GM21526 (cell line): ENCODE data around the gene GLRA3.

Experiments used
- ATAC-seq: cut with Tn5 transposase; IDR thresholded peaks from one replicate; pipeline ENCODE4 v1.9.1; 2021; ENCODE audit warnings: moderate library complexity; ENCODE audit not compliant: unreplicated experiment, low FRiP score

Gene GLRA3

DNA sequence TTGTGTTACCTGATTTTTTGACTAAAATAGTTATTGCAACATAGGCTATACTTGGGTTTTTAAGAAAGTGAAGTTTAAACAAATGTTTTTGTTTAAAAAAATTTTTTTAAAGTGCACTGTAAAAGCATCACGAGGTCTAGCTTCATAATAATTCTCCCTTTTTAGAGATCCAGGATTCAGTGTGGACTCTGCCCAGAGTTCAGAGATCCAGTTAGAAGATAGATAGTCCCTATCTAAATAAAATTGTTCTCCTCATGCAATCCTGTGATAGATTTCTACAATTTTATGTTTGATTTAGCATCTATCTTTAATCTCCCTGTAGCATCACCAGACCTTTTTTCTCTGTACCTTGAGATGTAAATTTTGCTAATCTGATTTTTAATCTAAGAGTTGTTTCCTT is 221.3 kb downstream of the GLRA3 start:
- no peak for ATAC-seq

DNA sequence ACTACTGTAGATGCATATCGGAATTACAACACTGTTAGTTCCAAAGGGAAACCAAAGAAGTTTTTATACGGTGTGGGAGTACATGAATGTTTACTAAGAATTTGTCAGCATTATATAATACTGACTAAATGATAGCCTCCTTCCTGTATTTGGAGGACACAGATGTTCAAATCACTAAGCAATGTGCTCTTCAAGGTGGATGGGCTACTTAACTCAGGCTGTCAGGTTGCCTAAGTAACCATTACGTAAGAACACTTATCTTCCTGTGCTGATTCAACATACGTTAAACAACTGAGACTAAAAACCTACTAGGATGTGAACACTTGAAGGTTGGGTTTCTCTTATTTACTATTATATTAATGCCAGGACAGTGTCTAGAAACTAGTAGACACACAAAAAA is 224.8 kb downstream of the GLRA3 start:
- ATAC-seq: no peak

DNA sequence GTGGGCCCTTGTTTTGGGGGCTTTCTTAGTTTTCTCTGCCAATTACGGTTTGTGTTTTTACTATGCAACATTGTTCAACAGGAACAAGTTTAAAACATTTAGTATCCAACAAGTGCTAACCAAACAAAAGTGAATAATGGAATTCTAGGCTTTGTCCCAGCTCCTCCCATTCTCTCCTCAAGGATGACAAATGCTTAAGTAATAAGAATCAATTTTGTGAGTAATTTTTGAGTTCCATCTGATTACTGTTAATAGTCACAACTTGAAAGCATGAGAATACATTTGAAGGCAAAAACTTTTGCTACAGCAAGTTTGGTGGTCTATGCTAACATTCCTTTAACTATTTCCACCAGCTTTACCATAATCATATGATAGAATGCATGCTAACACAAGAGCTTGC is 228.7 kb downstream of the GLRA3 start:
- no peak for ATAC-seq

DNA sequence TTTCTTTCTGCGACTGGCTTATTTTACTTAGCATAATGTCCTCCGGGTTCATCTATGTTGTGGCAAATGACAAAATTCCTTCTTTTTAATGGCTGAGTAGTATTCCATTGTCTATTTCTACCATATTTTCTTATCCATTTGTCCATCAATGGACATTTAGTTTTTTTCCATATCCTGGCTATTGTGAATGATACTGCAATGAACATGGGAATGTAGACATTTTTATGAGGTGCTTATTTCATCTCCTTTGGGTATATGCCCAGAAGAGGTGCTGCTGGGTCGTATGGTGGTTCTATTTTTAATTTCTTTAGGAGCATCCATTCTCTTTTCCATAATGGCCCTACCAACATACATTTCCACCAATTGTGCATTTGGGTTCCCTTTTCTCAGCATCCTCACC is 230.2 kb downstream of the GLRA3 start:
- no peak for ATAC-seq

DNA sequence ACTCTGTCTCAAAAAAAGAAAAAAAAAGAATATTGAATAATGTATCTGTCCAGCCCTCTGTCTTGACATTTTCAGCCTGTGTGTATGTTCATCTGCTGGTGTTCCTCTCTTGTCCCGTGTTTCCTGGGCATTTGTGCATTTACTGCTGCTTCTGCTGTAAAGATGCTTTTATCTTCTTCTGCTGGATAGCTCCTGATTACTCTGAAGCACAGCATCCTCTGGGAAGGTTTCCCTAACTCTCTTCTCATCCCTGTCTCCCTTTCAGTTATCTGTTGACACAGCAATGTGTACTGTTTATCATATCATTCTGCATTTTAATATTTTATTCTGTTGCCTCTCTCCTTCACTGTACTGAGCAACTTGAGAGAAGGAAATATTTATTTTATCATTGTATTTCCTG is 232.5 kb downstream of the GLRA3 start:
- ATAC-seq: no peak

DNA sequence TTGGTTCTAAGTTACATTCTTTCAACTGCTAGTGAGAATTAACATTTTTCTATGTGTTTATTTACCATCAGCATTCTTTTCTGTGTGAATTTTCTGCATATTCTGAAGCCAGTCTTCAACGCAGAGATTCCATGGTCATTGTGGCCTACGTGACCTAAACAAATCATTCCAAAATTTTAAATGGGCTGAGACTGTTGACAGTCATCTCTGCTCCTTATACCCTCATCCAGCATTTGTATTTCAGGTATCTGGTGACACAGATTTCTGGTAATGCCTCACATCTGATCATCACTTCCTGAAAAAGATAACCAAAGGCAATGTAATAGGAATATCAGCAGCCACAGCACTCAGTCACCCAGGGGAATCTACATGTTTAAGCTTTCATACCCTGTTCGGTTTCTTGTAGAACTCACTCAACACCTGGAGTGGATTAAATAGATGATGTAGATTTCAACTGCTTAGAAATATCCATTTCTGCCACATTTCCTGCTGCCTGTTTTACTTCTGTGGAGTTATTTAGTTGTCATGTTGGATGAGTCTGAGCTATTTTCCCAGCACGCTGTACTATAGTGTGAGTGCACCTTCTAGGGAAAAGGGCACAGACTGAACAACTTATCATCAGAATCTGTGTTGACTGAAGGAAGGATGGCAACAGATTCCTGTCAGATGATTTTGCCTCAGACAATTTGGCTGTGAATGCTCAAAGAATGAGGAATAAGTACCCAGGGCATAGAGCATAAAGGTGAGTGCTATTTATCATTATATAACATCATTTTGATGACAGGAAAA is 233.7 kb downstream of the GLRA3 start:
- ATAC-seq: no peak

DNA sequence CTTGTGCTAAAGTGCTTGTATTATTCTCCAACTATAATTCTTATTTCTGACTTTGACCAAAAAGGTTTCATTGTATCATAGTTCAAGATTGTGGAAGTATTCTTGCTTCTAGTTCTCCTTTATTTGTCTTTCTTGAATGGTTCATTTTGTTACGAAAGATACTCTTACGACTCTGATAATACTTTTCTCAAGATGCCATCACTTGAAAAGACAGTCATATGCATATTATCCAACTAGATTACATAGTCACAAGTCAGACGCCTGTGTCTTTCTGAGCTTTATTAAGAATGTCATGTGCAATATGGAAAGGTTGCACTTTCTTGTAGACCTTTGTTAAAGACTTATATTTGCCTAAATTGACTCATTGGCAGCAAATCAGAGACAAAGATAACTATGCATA is 235.3 kb downstream of the GLRA3 start:
- no peak for ATAC-seq

DNA sequence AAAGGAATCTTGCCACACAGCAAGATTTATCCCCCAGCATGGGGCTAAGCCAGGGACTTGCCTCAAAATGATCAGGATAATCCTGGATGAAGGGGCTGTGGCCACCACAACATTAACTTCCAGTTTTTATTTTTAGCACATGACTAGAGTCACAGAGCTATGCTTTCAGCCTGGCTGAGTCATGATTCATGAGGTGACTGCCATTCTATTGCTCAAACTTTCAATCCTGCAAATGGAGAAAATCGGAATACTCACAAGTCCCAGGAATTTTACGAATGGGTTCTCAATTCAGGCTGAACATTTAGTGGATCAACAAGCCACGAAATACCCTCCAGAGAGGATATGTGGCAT is 236.1 kb downstream of the GLRA3 start:
- no peak for ATAC-seq

DNA sequence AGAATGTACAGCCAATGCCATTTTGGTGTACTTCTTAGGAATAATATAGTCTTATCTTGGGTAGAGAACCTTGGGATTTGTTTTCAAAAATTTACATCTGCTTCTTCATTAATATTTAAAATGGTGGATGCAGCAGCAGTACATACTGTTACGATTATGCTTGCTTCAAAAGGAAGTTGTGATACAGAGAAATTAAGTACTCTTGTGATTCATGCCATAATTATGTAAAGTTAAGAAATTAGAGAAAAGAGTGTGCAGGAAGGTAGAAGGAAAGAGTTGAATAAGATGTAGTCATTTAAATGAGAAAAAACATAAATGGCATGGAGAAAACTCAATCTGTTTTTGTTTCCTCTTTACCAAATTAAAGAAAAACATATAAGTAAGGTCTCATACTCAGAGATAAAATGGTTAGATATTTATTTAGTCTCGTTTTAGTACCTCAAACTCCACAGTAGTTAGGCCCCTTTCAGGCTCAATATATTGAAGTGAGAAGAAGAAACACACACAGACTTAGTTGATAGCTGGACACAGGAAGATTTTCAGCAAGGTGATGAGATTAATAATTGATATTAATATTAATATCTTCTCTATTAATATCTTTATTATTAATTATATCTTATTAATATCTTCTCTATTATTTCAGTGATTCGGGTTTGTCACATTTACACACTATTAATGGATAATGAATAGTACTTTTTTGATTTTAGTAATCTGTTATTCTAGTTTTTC is 236.6 kb downstream of the GLRA3 start:
- ATAC-seq: no peak

DNA sequence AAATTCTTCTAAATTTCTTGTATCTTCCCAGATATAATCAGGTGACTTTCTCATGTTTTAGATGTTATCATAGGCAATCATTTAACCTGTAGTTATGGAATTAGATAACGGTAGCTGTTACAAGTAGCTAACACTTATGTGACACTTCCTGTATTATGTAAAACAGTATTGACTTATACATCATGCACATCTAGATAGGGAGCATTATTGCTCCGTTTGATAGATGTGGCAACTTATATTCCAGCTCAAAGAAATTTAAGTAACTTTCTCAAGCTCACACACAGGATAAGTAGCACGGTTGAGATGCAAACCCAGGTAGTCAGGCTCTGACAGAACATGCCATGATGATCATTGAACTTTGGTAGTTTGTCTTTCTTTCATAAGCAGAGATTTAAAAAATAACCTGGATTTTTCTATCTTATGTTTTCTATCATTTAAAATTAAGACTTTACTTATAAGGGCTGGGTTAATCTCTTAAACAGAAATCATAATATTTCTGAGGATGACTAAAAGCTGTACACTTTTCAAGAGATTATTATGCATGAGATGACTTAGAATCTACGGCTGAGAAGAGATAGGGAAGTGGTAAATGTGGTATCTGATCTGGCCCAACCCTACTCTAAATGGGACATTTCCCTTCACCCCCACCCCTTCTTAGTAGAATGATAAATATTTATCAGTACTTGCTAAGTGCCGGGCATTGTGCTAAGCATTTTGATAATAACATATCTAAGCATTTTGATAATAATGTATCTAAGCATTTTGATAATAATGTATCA is 237.6 kb downstream of the GLRA3 start:
- no peak for ATAC-seq

DNA sequence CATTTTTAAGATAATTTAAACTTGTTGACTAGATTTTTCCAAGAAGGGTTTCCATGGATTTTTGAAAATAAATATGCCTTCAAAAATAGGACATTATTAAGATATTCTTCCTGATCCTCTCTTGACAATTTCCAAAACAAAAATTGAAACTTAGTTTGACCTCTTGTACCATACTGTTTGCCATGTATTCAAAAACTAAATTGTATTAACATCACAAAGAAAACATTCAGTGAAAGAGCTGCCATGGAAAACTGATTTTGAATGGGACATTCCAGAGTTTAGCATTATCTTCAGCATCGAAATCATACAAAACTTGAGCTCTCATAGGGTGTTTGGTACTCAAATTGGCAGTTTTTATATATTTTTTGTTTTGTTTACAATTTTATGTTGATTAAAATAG is 238.7 kb downstream of the GLRA3 start:
- no peak for ATAC-seq
